Fibroblast of skin of left biceps (primary cell): ENCODE measurements around the gene SOX18.

Source experiments
- DNase-seq, 2 experiments: peaks; one replicate each; pipeline ENCODE4 v3.0.0-alpha.2; 2013; ENCODE audit warnings: low read depth in 2 of 2

The SOX18 gene

GRCh38 chr20:64052987-64053840 lies 3.8 kb upstream of the SOX18 start:
- DNase-seq = no peak

GRCh38 chr20:64052326-64052722 lies 2.9 kb upstream of the SOX18 start:
- no peak for DNase-seq

DNA sequence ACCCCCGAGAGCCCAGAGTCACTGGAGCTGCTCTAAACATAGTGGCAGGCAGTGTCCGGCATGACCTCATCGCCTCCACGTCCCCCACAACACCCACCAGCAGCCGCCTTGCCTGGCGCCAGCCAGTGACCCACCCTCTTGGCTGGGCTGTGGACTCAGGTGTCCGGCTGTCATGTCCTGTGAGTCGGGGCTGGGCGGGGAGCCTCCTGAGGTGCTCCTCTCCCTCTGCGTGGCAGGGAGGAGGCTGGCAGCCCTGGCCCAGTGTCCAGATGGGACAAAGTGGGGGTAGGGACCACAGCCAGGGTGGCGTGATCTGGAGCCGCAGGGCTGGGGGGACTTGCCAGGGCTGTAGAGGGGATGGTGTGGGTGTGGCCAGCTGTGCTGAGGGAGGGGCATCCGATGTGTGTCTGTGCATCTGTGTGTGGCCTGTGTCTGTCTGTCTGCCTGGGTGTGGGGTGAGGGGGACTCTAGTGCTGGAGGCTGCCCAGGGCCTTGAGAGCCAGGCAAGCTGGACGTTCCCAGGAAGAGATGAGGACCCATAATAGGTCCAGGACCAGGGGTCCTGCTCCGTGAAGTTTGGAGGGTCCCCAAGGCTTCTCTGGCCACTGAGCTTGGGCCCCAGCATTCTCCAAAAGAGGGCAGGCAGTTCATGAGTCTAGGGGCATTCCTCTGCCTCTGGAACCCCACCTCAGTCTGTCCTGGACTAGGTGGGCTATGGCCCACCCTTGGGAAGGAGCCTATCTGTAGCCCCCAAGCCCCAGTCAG lies 2.3 kb upstream of the SOX18 start:
- DNase-seq = no peak

DNA sequence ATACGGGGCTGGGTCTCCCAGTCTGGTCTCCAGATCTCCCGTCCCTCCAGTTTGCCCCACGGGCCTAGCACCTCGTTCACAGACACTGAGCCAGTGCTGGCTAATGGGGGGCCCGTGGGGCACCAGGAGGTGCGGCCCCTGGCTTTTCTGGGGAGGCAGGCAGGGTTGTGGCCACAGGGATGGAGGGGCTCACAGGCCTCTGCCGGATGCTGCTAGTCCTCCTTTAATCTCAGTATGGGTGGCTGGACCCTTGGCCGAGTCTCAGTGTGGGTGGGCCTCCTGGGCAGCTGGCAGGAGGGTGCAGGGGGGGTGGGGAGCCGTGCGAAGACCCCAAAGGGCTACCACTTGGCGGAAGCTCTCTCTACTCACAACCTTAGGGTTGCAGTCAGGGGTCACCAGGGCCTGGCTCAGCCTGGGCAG lies 1.6 kb upstream of the SOX18 start:
- no peak for DNase-seq

DNA sequence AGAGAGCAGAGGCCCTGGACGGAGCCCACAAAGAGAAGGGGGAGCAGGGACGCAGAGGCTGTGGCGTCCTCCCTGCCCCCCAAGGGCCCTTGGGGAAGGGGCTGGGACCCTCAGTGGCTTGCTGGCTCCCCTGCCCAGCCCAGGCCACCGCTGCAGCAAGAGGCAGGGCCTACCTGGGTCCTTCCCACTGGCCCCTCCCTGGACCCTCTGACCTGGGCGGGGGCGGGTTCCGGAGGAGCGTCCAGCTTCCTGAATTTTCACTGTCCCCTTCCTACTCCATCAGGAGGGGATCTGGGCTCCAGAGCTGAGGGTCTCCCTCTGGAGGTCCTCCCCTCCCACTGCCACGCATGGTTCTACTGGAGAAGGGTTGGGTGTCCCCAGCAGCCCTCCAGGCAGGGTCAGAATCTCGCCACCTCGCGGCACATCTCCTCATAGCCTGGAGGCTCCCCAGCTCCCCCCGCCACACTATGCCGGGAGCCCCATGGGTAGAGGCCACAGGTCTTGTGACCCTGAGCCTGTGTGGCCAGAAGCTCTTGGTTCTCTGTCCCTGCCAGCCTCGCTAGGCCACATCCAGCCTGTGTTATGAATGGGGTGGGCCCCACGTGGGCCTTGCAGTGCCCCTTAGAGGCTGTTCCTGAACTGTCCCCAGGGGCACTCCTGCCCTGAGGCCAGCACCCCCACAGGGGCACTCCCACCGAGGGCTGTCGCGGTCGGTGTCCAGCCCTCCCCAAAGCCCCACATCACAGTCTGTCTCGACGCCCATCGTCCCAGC lies 1.0 kb upstream of the SOX18 start:
- no peak for DNase-seq

GRCh38 chr20:64049878-64050260 lies 430 bp upstream of the SOX18 start:
- DNase-seq = no peak

DNA sequence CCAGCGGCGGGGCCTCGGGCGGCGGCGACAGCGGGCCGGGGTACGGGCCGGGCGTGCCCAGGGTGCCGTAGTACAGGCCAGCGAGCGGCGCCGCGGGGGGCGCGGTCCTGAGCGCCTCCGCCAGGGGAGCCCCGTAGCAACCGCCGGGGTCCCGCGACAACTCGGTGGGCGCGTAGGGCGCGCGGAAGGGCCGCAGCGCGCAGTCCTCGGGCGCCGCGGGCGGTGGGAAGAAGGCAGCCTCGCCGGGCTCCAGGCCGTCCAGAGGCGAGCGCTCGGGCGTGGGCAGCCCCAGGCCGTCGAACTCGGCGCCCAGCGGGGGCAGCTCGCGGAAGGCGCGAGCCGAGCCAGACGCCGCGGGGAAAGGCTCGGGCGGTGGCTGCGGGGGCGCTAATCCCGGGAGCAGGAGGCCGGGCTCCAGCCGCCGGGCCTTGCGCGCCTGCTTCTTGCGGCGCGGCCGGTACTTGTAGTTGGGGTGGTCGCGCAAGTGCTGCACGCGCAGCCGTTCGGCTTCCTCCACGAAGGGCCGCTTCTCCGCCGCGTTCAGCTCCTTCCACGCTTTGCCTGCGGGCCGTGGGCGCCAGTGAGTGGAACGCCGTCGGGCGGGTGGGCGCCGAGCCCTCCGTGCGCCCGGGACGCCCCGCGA lies 916 bp downstream of the SOX18 start:
- DNase-seq = no peak

DNA sequence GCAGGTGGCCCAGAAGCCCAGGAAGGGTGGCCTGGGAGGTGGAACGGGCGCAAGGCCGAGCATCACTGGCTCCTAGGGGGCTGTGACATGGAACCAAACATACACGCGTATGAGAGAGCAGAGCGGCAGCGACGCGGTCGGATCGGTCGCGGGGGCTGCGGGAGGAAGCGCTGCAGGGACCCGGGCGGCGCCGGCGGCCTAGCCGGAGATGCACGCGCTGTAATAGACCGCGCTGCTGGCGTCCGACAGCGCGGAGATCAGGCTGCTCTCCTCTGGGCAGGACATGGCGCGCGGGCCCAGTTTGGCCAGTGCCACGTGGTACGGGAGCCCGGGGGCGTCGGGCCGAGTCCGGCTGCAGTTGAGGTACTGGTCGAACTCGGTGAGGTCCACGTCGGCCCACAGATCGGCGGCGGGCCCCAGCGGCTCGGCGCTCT lies 1.5 kb downstream of the SOX18 start:
- DNase-seq = no peak

DNA sequence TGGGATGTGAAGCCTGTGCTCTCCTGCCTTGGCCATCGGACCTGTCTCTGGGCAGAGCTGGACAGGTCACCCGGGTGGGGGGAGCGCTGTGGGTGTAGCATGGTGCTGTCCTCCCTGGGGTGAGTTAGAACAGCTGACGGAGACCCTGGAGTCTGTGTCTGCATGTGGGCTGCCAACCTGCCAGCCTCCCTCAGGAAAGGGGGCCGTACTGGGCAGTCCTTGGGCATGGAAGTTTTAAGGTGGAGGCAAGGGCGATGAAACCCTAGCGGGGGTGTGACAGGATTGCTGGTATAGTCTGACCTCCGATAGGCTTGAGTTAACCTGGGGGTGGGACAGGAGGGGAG lies 2.4 kb downstream of the SOX18 start:
- no peak for DNase-seq

GRCh38 chr20:64045346-64046011 lies 4.0 kb downstream of the SOX18 start:
- DNase-seq = no peak

GRCh38 chr20:64044484-64045247 lies 4.8 kb downstream of the SOX18 start:
- DNase-seq = no peak

- DNase-seq = no peak
These were observed 5.7 kb downstream of the SOX18 start for GRCh38 chr20:64043768-64044167.

- no peak for DNase-seq
These were observed 7.2 kb downstream of the SOX18 start for GRCh38 chr20:64042054-64042781.

- no peak for DNase-seq
These were observed 7.7 kb downstream of the SOX18 start for GRCh38 chr20:64041781-64042053.

- DNase-seq = no peak
These were observed 8.2 kb downstream of the SOX18 start for GRCh38 chr20:64041040-64041780.

GRCh38 chr20:64040231-64041039 lies 9.0 kb downstream of the SOX18 start:
- no peak for DNase-seq

- no peak for DNase-seq
These were observed 9.9 kb downstream of the SOX18 start for GRCh38 chr20:64039293-64040160.
